ENCODE measurements around the gene LEP.
"Not testable (repeated sequence)": the region's sequence is repeated elsewhere in the genome, so short reads cannot be mapped to it uniquely, and the experiment has no call there.

Gene LEP

DNA sequence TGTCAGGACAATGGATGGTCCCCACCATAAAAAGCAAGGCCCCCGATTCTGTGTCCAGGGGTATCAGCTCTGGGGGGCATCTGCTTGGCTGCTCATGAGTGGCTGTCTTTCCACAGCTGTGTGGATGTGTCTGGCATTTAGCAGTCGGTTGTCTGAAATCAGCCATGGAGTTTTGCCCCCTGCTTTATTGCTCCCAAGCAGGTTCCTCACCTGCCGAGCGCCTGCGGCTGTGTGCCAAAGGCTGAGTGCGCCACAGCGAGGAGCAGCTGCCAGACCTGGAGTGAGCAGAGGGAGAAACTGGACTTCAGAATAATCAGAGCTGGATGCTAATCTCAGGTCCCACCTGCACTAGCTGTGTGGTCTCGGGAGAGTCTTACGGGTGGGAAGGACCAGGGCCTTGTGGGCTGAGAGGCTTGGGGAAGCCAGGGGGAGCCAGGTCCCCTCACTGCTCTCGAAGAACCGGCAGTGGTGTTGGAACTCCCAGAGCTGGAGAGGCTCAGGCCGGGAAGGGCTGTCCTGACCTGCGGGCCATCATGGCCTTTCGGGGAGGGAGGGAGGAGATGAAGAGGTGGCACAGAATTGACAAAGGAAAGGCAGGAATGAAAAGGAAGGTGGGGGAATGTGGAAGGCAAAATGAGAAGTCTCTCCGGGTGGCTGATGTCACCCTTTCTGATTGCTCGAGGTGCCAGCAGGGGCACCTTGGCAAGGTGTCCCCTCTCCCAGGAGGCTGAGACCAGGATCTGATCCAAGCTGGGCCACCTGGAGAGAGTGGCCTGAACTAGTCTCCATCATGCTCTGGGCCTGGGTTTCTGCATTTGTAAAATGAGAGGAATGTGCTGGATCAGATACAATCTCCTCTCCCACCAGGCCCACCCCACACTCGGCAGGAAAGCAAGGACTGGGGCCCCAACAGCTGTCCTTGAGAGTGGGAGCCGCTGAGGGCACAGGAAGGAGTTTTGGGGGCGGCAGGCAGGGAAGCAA is 30.2 kb upstream of the LEP start:
- no peak for DNase-seq (ENCODE audit: low read depth)

- DNase-seq (ENCODE audit: low read depth), result no peak
These were observed 29.5 kb upstream of the LEP start for GRCh38 chr7:128211626-128212025.

DNA sequence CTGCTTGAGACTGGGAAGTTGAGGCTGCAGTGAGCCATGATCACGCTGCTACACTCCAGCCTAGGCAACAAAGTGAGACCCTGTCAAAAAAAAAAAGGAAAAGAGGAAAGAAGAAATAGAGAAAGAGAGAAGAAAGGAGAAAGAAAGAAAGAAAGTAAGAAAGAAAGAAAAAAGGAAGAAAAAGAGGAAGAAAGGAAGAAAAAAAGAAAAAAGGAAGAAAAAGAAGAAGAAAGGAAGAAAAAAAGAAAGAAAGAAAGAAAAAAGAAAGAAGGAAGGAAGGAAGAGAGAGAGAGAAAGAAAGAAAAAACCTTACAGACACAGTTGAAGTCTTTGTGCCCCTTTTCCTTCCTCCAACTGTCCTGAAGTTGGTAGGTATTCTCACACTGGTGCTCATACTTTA is 26.6 kb upstream of the LEP start:
- no peak for DNase-seq (ENCODE audit: low read depth)

DNA sequence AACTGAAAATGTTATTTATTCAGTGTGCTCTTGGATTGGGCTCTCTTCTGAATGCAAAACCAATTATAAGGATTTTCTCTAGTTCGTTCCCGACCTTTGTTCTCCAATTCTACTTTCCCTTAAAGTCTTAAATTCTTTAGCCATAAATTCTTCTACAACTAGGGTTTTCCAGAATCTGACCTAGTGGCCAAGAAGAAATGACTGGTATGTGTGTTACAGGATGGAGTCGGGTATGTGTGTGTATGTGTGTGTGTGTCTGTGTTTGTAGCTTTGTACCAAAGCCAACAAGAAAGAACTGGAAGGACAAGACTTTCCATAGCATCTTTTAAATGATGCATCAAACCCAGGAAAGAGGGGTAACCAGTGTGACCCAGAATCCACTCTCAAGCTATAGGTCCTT is 25.8 kb upstream of the LEP start:
- DNase-seq (ENCODE audit: low read depth), result no peak

GRCh38 chr7:128215739-128216138 is 25.3 kb upstream of the LEP start:
- no peak for DNase-seq (ENCODE audit: low read depth)

DNA sequence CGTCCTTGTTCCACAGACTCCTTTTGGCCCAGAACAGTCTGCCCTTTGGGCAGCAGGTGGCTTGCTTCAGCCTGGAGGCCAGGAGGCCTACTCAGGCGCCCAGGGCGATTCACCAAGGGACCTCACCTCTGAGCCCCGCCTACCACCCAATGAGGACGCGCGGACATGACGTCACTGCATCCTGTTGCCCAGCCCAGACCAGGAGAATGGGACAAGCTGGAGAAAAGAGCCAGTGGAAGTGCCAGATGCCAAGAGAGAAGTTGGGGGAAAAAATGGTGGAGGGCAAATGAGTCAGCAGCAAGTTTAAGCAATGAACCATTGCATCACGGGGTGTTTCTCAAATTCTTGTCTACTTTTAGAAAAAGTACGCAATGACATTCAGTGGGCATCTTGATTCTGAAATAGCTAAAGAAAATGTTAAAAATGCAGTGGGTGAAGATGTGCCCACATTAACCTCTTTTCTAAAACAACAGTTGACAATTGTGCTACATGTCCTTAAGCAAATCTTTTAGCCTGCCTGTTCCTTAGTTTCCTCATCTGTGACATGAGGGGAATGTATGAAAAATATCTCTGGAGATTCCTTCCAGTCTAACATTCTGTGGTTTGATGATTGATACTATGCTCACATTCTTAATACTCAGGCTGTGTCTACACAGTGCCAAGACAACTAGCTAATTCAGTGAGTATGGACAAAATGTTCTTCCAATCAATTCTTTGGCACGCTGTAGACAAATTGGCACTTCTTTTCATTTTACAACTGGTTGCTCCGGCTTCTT is 23.9 kb upstream of the LEP start:
- no peak for DNase-seq (ENCODE audit: low read depth)

- DNase-seq (ENCODE audit: low read depth), result no peak
These were observed 23.0 kb upstream of the LEP start for GRCh38 chr7:128217967-128218652.

- no peak for DNase-seq (ENCODE audit: low read depth)
These were observed 21.4 kb upstream of the LEP start for GRCh38 chr7:128219636-128220035.

DNA sequence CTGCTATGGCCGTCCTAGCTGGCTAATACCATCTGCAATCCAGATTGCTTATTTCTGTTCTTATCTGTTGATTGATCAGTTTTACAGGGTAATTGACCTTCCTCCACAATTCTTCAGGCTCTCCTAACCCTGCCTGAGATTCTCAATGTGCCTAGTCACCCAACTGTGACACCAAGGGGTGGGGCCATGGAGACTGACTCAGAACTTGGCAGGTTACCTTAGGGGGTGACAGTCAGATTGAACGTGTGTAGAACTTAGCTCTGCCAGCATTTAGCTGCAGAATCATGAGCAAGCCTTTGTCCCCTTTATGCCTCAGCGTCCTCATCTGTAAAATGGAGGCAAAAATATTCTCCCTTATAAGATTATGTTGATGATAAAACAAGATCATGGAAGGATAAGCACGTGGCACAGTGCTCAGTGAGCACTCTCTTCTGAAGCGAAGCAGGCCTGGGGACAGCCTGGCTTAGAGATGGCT is 19.1 kb upstream of the LEP start:
- DNase-seq (ENCODE audit: low read depth), result no peak

- DNase-seq (ENCODE audit: low read depth), result no peak
These were observed 14.7 kb upstream of the LEP start for GRCh38 chr7:128226132-128226980.

- no peak for DNase-seq (ENCODE audit: low read depth)
These were observed 13.8 kb upstream of the LEP start for GRCh38 chr7:128227271-128227670.

DNA sequence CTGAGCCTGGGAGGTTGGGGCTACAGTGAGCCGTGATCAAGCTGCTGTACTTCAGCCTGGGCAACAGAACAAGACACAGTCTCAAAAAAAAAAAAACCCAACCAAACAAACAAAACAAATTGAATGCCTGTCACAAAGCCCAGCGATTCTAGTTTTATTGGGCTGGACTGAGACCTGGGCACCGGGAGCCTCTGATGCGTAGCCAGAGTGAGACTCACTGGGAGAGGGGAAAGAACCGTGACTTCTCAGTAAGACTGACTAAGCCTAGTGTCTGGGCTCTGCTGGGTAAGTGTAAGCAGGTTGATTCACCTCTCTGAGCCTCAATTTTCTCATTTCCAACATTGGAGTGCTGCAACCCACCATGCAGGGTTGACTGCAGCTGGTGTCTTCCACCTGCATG is 10.1 kb upstream of the LEP start:
- DNase-seq (ENCODE audit: low read depth), result no peak

- DNase-seq (ENCODE audit: low read depth), result no peak
These were observed 9.4 kb upstream of the LEP start for GRCh38 chr7:128231677-128232076.

DNA sequence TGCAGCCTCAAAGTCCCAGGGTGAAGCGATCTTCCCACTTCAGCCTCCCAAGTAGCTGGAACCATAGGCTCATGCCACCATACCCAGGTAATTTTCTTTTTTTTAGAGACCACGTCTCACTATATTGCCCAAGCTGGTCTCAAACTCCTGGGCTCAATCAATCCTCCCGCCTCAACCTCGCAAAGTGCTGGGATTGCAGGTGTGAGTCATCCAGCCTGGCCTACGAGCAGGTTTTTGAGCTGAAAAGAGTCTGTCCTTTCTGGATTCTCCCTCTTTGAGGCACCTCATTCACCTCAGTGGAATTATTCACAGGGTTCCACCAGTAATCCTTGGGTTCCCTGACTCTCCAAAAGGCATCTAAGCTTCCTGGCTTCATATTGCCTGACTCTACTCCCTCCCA is 7.6 kb upstream of the LEP start:
- DNase-seq (ENCODE audit: low read depth), result no peak

- no peak for DNase-seq (ENCODE audit: low read depth)
These were observed 6.5 kb upstream of the LEP start for GRCh38 chr7:128234476-128235026.

GRCh38 chr7:128235471-128235870 is 5.6 kb upstream of the LEP start:
- DNase-seq (ENCODE audit: low read depth), result no peak

DNA sequence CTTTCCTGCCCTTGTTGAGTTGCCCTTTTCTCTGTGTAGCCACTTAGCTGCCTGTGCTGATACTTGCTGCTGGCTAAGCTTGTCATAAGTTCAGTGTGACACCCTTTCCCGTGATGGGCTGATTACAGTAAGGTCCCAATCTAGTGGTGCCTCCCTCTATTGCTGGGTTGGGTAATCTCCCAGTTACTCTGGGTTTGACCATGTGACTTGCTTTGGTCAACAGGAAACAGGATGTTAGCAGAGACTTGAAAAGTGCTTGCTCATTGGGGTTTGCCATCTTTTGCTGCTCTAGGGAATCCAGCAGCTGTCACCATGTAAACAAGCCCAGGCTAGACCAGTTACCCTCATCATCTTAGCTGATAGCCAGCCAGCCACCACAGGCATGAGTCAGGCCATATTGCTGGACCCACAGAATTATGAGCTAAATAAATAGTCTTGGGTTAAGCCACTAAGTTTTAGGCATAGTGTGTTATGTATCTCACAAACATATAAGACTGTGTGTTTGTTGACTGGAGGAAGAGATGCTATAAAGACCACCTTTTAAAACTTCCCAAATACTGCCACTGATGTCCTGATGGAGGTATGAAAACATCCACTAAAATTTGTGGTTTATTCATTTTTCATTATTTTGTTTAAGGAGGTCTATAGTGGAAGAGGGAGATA is 4.0 kb upstream of the LEP start:
- no peak for DNase-seq (ENCODE audit: low read depth)

GRCh38 chr7:128239146-128239545 is 1.9 kb upstream of the LEP start:
- not testable (repeated sequence) for DNase-seq (ENCODE audit: low read depth)

- no peak for DNase-seq (ENCODE audit: low read depth)
These were observed 1.6 kb downstream of the LEP start for GRCh38 chr7:128242661-128243060.

DNA sequence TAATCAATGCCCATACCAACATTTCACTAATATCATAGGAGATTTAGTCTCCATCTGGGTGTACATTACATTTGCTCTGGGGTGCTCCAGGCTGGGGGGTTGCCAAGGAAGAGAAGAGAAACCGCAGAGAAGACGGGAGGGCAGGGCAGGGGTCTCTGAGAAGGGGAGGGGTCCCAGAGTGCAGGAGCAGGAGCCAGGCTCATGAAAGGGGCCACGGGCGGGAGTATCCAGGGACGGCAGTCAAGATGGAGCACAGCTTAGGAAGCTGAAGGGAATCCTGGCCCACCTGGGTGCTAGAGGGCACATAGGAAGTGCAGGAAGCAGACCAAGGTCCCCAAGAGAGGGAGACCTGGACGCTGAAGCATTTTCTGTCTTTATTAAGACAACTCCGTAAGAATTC is 2.2 kb downstream of the LEP start:
- no peak for DNase-seq (ENCODE audit: low read depth)

- no peak for DNase-seq (ENCODE audit: low read depth)
These were observed 3.8 kb downstream of the LEP start for GRCh38 chr7:128244861-128245260.

All from stimulated activated CD4-positive, alpha-beta T cell treated with anti-CD3 and anti-CD28 coated beads, Interleukin-2, amount 100 ng/mL, for 4 hours (primary cell).